ES-I3 (cell line): ENCODE data around the gene NRG3.
"Not testable (repeated sequence)": the region's sequence is repeated elsewhere in the genome, so short reads cannot be mapped to it uniquely, and the experiment has no call there.

Experiments
- H3K36me3 ChIP-seq: 2 replicates; pipeline ENCODE4 v1.6.1; 2013; ENCODE audit warnings: mild to moderate bottlenecking, low read length, control low read depth, moderate library complexity; ENCODE audit not compliant: insufficient read depth
- H3K4me1 ChIP-seq: 2 replicates; pipeline ENCODE4 v1.6.1; 2013; ENCODE audit warnings: mild to moderate bottlenecking, control low read depth, low read length; ENCODE audit not compliant: insufficient read depth
- H3K9ac ChIP-seq: 2 replicates; pipeline ENCODE4 v1.6.1; 2013; ENCODE audit warnings: low read depth, mild to moderate bottlenecking, low read length, moderate library complexity
- H3K9me3 ChIP-seq: 2 replicates; pipeline ENCODE4 v1.6.1; 2013; ENCODE audit warnings: mild to moderate bottlenecking, low read length, moderate library complexity; ENCODE audit not compliant: control insufficient read depth, insufficient read depth

Gene NRG3

DNA sequence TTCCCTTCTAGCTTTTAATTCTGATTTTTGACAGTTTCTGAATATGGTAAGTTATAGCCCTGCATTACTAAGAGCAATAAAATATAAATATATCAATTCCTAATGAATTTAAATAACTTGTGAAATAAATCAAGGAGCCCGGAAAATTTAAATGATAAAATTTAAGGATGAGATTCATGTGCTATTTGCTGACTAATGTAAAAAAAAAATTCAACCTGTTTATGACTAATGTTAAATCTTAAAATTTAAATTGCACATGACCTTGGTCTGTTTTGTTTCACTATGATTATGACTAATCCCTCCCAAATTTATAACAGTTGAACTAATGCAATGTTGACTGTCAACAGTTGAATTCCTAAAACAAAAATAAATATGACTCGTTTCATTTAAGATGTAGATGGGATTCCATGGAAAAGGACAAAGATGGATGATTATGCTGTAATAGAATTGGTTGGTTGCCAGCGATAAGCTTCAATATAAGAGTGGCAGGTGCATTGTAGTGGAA is 419.9 kb downstream of the NRG3 start:
- H3K9me3 ChIP-seq: no peaks in the 10 kb centered on the region
- no peak overlapping the region for H3K9ac ChIP-seq
- no peaks in the 10 kb centered on the region for H3K36me3 ChIP-seq
- no peaks in the 10 kb centered on the region for H3K4me1 ChIP-seq

DNA sequence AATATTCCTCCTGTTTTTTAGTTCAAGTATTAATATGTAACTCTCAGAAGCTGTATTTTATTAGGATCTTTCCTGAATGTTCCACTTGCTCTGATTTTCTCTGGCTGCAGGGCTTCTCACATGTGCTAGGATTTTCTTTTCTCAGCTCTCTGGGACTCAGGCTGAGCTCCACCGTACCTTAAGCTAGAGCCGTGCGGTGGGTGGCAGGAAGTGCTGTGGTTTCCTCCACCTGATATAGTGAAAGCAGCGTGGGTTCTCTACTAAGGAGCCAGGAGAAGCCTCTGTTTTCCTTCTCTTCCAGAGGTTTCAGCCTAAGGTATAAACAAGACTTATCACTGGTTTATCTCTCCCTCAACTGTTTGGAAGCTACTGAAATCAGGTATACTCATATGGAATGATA is 433.6 kb downstream of the NRG3 start:
- Histone ChIP-seq H3K36me3 (no peaks in the 10 kb centered on the region), H3K9me3 (no peaks in the 10 kb centered on the region), H3K9ac (no peak overlapping the region), H3K4me1 (no peaks in the 10 kb centered on the region)

DNA sequence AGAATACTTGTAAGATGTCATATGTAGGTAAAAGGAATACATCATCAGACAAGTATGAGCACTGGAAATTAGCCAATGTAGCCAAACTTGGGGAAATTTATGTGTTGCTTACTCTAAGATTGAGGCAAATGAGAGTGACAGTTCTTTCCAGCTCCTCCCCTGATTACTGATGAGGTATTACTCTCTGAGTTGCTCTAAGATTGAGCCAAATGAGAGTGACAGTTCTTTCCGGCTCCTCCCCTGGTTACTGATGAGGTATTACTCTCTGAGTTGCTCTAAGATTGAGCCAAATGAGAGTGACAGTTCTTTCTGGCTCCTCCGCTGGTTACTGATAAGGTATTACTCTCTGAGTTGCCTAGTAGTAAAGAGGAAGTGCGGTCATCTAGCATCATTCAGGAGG is 435.8 kb downstream of the NRG3 start:
- H3K9me3 ChIP-seq: no peaks in the 10 kb centered on the region
- no peaks in the 10 kb centered on the region for H3K36me3 ChIP-seq
- H3K4me1 ChIP-seq: no peaks in the 10 kb centered on the region
- no peak overlapping the region for H3K9ac ChIP-seq

DNA sequence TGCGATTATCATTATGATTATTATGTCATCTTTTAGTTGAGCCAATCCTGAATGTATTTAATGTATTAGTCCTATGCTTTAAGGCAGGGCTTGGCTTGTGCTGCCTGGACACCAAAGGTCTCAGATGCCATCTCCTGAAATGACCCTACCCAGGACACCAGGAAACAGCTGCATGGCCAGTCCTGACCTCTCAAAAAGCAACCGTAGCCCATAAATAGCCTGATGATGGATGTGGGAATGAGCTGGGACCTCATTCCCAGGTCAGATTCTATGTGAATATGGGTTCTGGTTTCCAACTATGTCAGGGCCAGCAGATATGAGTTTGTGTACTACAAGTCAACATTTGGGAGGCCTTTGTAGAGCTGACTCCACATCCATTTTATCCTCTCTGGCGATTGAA is 438.4 kb downstream of the NRG3 start:
- no peaks in the 10 kb centered on the region for H3K4me1 ChIP-seq
- no peaks in the 10 kb centered on the region for H3K36me3 ChIP-seq
- no peak overlapping the region for H3K9ac ChIP-seq
- H3K9me3 ChIP-seq: no peaks in the 10 kb centered on the region

DNA sequence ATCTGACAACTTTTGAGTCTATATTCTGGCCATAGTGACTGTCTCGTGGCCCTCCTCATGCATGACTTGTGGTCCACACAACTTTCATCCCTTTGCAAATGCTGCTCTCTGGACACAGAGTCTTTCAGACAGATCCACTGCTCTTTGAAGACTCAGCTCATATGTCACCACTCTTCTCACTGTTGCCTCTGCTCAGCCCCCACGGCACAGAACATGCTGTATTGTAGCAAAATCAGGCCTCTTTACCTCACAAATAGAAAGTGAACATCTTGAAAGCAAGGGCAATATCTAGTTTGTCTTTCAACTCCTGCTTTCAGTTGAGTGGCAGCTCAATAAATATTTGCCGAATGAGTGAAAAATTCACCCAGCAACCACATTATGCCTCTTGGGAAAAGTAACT is 443.5 kb downstream of the NRG3 start:
- Histone ChIP-seq H3K4me1 (no peaks in the 10 kb centered on the region), H3K36me3 (no peaks in the 10 kb centered on the region), H3K9me3 (no peaks in the 10 kb centered on the region), H3K9ac (no peak overlapping the region)

DNA sequence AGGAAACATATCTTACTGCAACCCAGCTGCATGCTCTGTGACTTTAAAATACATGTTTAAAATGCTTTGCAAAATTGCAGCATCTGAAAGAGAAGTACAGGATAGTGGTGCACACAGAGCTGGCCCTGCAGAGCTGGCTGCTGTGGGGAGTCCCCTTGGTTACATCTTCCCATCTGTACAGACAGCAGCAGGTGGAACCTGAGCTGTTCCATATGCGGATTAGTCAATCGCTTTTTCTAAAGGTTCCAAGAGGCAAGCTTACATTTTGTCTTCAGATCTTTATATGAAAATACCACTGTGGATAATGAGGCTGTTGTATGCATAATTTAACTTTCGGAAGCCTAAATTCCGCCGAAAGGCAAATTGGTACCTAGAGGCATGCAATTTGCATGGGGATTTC is 444.1 kb downstream of the NRG3 start:
- Histone ChIP-seq H3K9me3 (no peaks in the 10 kb centered on the region), H3K9ac (no peak overlapping the region), H3K4me1 (no peaks in the 10 kb centered on the region), H3K36me3 (no peaks in the 10 kb centered on the region)

DNA sequence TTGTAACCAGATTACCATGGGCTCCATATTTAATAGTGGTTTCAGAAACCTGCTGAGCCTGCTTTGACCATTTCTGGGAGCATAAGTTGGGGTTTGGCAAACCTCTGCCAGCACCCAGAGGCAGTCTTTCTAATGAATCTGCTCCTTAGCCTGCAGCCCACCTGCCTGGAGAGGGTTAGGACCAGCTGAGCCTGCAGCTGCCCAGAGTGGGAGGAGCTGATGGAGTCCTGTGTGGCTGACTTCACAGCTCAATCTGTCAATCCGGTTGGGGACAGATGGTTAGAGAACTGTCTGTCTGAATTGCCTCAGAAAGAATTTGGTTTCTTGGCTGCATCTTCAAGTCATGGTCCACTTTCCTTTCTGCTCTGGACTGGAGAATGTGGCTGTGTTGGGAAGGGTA is 444.6 kb downstream of the NRG3 start:
- H3K9me3 ChIP-seq: no peaks in the 10 kb centered on the region
- no peaks in the 10 kb centered on the region for H3K36me3 ChIP-seq
- H3K9ac ChIP-seq: no peak overlapping the region
- no peaks in the 10 kb centered on the region for H3K4me1 ChIP-seq

DNA sequence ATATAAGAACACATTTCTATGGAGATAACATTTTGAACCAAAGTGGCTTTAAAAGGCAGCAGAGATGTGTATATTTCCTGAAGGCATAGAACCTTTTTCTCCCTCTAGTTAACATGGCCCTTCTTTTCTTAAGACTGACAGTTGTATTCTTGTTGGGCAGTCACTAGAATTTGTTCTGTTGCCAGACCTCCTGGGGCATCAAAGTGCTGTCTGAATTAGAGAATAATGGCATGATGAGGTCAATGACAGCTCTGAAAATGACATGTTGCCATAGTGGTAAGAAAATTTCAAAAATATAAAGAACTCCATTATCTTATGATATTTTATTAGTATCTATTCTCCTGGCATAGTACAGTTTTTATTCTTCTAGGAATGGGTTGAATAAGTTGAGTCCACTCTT is 446.7 kb downstream of the NRG3 start:
- Histone ChIP-seq H3K4me1 (no peaks in the 10 kb centered on the region), H3K9ac (no peak overlapping the region)

DNA sequence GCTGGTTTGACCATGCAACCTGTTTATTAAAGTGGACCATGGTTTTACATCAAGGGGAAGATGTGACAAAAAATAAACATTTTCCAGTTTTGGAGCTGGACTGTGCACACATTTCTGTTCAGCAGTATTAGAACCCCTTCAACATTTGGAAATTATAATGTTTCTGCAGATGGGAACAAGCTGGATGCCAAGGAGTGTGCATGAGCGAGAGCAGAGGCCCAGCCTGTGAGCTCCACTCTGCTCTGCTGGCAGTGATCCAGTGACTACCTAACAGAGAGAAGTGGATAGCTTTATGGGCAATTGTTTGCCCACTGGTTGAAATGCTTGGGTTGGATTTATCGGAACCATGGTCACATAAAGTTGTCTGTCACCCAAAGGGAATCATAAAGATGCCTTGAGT is 456.7 kb downstream of the NRG3 start:
- Histone ChIP-seq H3K4me1 (no peaks in the 10 kb centered on the region), H3K36me3 (no peaks in the 10 kb centered on the region), H3K9me3 (no peaks in the 10 kb centered on the region), H3K9ac (no peak overlapping the region)

More for the DNA sequence above, 446.7 kb downstream of the NRG3 start:
- no peaks in the 10 kb centered on the region for H3K36me3 ChIP-seq
- H3K9me3 ChIP-seq: no peaks in the 10 kb centered on the region

DNA sequence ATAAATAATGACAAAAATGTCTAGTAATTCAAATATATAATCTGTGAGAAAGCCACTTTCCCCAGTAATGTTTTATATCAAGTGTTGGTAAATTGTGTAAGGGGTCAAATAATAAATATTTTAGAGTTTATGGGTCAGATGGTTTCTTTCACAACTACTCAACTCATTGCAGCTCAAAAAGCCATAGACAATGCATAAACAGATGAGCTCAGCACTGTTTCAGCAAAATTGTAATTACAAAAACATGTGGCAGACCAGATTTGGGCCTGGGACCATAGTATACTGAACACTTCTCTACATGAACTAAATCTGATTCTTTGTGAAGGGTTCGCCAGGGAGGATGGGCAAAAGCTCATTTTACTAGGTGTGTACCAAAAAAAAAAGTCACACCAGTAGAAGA is 460.8 kb downstream of the NRG3 start:
- H3K4me1 ChIP-seq: no peaks in the 10 kb centered on the region
- H3K36me3 ChIP-seq: no peaks in the 10 kb centered on the region
- H3K9ac ChIP-seq: no peak overlapping the region
- H3K9me3 ChIP-seq: no peaks in the 10 kb centered on the region

DNA sequence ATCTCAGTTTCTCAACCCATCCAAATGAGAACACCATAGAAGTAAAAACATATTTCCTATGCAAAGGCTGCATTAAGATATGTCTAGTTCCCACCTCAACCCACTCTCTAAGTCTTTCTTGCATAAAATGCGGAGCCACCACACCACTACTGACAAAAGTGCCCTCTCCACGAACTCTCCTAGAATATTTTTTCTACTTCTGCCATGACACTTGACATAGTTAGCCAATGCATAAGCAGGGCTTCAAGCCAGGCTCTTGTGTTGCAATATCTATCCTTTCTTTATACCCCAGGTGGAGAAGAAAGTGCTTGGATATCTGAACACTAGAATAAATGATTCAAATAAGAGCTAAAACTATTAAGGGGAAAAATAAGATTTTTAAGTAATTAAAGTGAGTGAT is 465.2 kb downstream of the NRG3 start:
- Histone ChIP-seq H3K9ac (no peak overlapping the region), H3K36me3 (no peaks in the 10 kb centered on the region), H3K9me3 (no peaks in the 10 kb centered on the region), H3K4me1 (no peaks in the 10 kb centered on the region)

DNA sequence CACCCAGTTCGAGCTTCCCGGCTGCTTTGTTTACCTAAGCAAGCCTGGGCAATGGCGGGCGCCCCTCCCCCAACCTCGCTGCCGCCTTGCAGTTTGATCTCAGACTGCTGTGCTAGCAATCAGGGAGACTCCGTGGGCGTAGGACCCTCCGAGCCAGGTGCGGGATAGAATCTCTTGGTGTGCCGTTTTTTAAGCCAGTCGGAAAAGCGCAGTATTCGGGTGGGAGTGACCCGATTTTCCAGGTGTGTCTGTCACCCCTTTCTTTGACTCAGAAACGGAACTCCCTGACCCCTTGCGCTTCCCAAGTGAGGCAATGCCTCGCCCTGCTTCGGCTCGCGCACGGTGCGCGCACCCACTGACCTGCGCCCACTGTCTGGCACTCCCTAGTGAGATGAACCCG is 474.6 kb downstream of the NRG3 start:
- H3K9me3 ChIP-seq, H3K4me1 ChIP-seq, H3K36me3 ChIP-seq: not testable (repeated sequence)
- H3K9ac ChIP-seq: peak overlapping the region; percentile 61

DNA sequence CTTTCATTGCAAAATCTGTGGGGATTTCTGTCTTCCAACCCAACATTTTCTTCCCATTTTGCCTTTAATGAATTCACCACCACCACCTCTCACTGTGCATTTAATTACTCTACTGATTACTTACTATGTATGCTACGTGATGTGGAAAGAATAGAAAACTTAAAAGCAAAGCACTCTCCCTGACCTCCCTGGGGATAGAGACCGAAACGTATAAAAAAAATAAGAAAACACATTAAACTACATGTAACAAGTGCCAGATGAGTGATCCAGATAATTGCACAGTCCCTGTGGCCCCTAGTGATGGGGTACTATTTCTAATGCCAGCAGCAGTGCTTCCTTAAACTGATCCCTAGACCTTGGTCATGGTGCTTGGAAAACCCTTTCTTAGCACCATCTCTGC is 478.4 kb downstream of the NRG3 start:
- no peaks in the 10 kb centered on the region for H3K9me3 ChIP-seq
- H3K36me3 ChIP-seq: no peaks in the 10 kb centered on the region
- H3K4me1 ChIP-seq: no peaks in the 10 kb centered on the region
- no peak overlapping the region for H3K9ac ChIP-seq

DNA sequence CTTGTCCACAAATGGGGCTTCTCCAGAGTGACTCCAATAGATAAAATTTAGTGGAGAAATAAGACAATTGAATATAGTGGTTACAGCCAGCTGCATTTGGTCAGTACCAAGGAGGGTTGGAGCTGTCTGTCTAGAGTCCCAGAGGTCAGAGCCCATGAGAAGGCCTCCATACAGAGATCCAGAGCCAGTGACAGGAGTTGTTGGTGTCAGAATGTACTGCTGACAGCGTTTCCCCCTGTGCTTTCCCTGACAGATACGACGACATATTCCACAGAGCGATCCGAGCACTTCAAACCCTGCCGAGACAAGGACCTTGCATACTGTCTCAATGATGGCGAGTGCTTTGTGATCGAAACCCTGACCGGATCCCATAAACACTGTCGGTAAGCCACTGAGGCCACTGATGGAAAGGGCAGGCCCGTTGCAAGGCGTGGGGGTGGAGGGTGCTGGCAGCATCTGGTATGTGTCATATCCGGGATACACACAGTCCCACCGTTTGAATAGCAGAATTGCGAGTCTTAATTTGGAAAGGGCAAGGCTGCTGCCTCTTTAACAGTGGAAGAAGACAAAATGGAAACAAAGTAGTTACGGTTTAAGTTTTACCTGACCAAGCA is 483.6 kb downstream of the NRG3 start:
- Histone ChIP-seq H3K9me3 (no peaks in the 10 kb centered on the region), H3K9ac (no peak overlapping the region), H3K36me3 (no peaks in the 10 kb centered on the region), H3K4me1 (no peaks in the 10 kb centered on the region)

DNA sequence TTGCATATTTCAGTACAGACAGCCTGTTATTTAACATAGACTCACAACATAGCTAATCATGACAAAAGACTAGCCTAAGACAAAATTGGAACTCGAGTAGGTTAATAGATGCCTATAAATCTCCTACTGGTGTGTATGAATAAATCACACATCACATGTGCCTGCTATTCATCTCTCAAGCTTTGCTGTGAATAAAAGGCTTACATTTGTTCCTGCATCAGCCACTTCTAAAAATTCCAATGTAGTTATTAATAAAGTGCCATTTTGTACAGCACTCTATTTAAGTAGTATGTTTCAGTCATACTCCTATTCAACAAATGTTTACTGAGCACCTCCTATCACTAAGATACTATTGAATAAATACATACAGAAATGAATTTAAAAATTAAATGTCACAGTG is 486.3 kb downstream of the NRG3 start:
- Histone ChIP-seq H3K4me1 (no peaks in the 10 kb centered on the region; the same call in 1 of the 2 replicates), H3K9ac (no peak overlapping the region), H3K9me3 (no peaks in the 10 kb centered on the region), H3K36me3 (no peaks in the 10 kb centered on the region)

DNA sequence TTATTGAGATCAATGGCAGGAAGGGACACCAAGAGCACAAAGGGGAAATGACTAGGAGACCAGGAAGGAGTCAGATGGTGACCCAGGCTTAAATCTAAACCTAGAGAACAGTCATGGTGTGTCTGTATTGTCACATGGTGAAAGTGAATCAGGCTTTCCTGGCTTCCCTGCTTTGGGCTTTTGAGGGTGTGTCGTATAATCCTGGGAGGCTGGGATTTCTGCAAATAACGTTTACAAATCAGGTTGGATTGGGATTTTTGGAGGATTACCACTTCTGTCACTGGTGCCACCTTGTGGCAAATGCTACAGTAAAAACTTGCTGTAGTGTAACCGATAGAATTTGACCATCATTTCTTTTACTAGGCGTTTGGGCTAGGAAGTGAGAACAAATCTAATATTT is 502.6 kb downstream of the NRG3 start:
- Histone ChIP-seq H3K36me3 (no peaks in the 10 kb centered on the region), H3K4me1 (no peaks in the 10 kb centered on the region), H3K9me3 (no peaks in the 10 kb centered on the region), H3K9ac (no peak overlapping the region)
